Endodermal cell (in vitro differentiated cells): Measurements from ENCODE around the gene POM121C. TPM values are rescaled to one million over a fixed set of nuclear protein-coding genes. Genes with fewer than 3 reads are reported as not detected.
"Not testable (repeated sequence)": the region's sequence is repeated elsewhere in the genome, so short reads cannot be mapped to it uniquely, and the experiment has no call there.

ENCODE experiments used
- DNase-seq: peaks from one replicate; pipeline ENCODE4 v3.0.0-alpha.2; 2017
- H3K27ac ChIP-seq: 2 replicates; pipeline ENCODE4 v1.5.1; 2013; ENCODE audit warnings: mild to moderate bottlenecking, low read depth, low read length, moderate library complexity
- H3K27me3 ChIP-seq: 2 replicates; pipeline ENCODE4 v1.6.1; 2013; ENCODE audit warnings: mild to moderate bottlenecking, low read length, moderate library complexity; ENCODE audit not compliant: insufficient read depth, control insufficient read depth, poor library complexity, severe bottlenecking
- H3K36me3 ChIP-seq: 2 replicates; pipeline ENCODE4 v1.7.0; 2013; ENCODE audit warnings: mild to moderate bottlenecking, low read length, moderate library complexity; ENCODE audit not compliant: control insufficient read depth, insufficient read depth
- H3K4me1 ChIP-seq: one replicate; pipeline ENCODE4 v1.7.0; 2013; ENCODE audit warnings: low read length; ENCODE audit not compliant: control insufficient read depth, insufficient read depth
- H3K4me3 ChIP-seq: 2 replicates; pipeline ENCODE4 v1.5.1; 2013; ENCODE audit warnings: mild to moderate bottlenecking, low read length, moderate library complexity
- H3K9ac ChIP-seq: 2 replicates; pipeline ENCODE4 v1.6.1; 2013; ENCODE audit warnings: mild to moderate bottlenecking, low read length, moderate library complexity; ENCODE audit not compliant: poor library complexity, severe bottlenecking; ENCODE audit errors: extremely low read depth
- H3K9me3 ChIP-seq: 2 replicates; pipeline ENCODE4 v1.6.1; 2013; ENCODE audit warnings: mild to moderate bottlenecking, low read length, moderate library complexity; ENCODE audit not compliant: control insufficient read depth
- H3K27ac Mint-ChIP-seq: 2 replicates; pipeline ENCODE4 v1.8.0; 2020; ENCODE audit warnings: mixed read lengths
- H3K27me3 Mint-ChIP-seq: 2 replicates; pipeline ENCODE4 v1.8.0; 2021; ENCODE audit warnings: mild to moderate bottlenecking, mixed read lengths; ENCODE audit not compliant: insufficient read depth
- H3K36me3 Mint-ChIP-seq: 2 replicates; pipeline ENCODE4 v1.8.0; 2020; ENCODE audit warnings: low read depth, mixed read lengths
- H3K4me1 Mint-ChIP-seq: 2 replicates; pipeline ENCODE4 v1.8.0; 2020; ENCODE audit warnings: mixed read lengths
- H3K4me3 Mint-ChIP-seq: 2 replicates; pipeline ENCODE4 v1.8.0; 2020; ENCODE audit warnings: mild to moderate bottlenecking, moderate library complexity, mixed read lengths
- H3K9me3 Mint-ChIP-seq: 2 replicates; pipeline ENCODE4 v1.8.0; 2020; ENCODE audit warnings: mild to moderate bottlenecking, mixed read lengths
- WGBS, 2 experiments: methylation state at CpG; one replicate each; pipeline versions ENCODE4 v1.1.5 to v1.1.7; 2013; ENCODE audit warnings: missing lambda C conversion rate in 2 of 2, mixed read lengths in 1 of 2; ENCODE audit not compliant: insufficient coverage in 1 of 2, insufficient read length in 1 of 2; 5-methylcytosine and 5-hydroxymethylcytosine counted together
- total RNA-seq, 2 donors: library from RNA; stranded (reverse); fragmentation: NEBNext Ultra II Directional in 1 of 2; extraction: Animal tissue kit (Norgen Biotek cat#: 25700) in 1 of 2; gene quantifications; 2 replicates in 1 of 2; 3 replicates in 1 of 2; pipeline ENCODE4 v1.2.1, GENCODE V29; 2021

POM121C gene
- total RNA-seq, 2 donors from 2014 or later = 61.8 to 64.2 TPM

- DNase-seq, H3K9me3 ChIP-seq, H3K36me3 ChIP-seq, H3K36me3 Mint-ChIP-seq, H3K9ac ChIP-seq, H3K4me1 Mint-ChIP-seq, H3K4me1 ChIP-seq, H3K4me3 ChIP-seq, H3K27ac ChIP-seq, H3K4me3 Mint-ChIP-seq, H3K9me3 Mint-ChIP-seq, H3K27ac Mint-ChIP-seq, H3K27me3 Mint-ChIP-seq, H3K27me3 ChIP-seq: not testable (repeated sequence)
- WGBS, 2 experiments = 95% methylated on average over 8 of the region's 34 CpGs; no CpG with 5 or more reads in 1 of the 2 experiments
Observed at GRCh38 chr7:75395329-75395728, 90.8 kb downstream of the POM121C start, which contains the start of gene TRIM73. Gene TRIM73, plus strand, starts transcription at chr7:75395629. Its CDS starts 3,305 bp downstream, at chr7:75398934.

- H3K9me3 Mint-ChIP-seq, H3K9ac ChIP-seq, H3K27ac Mint-ChIP-seq, H3K27me3 ChIP-seq, H3K4me3 Mint-ChIP-seq, H3K9me3 ChIP-seq, H3K36me3 ChIP-seq, H3K4me1 Mint-ChIP-seq, DNase-seq, H3K27ac ChIP-seq, H3K4me1 ChIP-seq, H3K27me3 Mint-ChIP-seq, H3K36me3 Mint-ChIP-seq, H3K4me3 ChIP-seq: not testable (repeated sequence)
- no CpG with 5 or more reads among the region's 6 CpGs for WGBS, 2 experiments
Observed at GRCh38 chr7:75393194-75393593, 92.9 kb downstream of the POM121C start.

- not testable (repeated sequence) for H3K27me3 ChIP-seq, H3K9ac ChIP-seq, H3K9me3 ChIP-seq, H3K4me3 Mint-ChIP-seq, H3K4me1 ChIP-seq, H3K9me3 Mint-ChIP-seq, H3K27me3 Mint-ChIP-seq, H3K36me3 Mint-ChIP-seq, H3K4me1 Mint-ChIP-seq, H3K4me3 ChIP-seq, H3K36me3 ChIP-seq, H3K27ac Mint-ChIP-seq, DNase-seq, H3K27ac ChIP-seq
- WGBS, 2 experiments = no CpG with 5 or more reads among the region's 17 CpGs
Observed at GRCh38 chr7:75374519-75375317, 111.4 kb downstream of the POM121C start.

GRCh38 chr7:75374144-75374518 lies 112.0 kb downstream of the POM121C start:
- not testable (repeated sequence) for H3K4me3 ChIP-seq, H3K36me3 ChIP-seq, H3K9me3 Mint-ChIP-seq, H3K9me3 ChIP-seq, H3K4me1 ChIP-seq, H3K4me3 Mint-ChIP-seq, H3K36me3 Mint-ChIP-seq, H3K27ac ChIP-seq, H3K4me1 Mint-ChIP-seq, DNase-seq, H3K9ac ChIP-seq, H3K27ac Mint-ChIP-seq, H3K27me3 Mint-ChIP-seq, H3K27me3 ChIP-seq
- WGBS, 2 experiments = no CpG with 5 or more reads among the region's 4 CpGs

- not testable (repeated sequence) for H3K27me3 ChIP-seq, H3K4me3 Mint-ChIP-seq, H3K27me3 Mint-ChIP-seq, H3K4me1 ChIP-seq, H3K27ac Mint-ChIP-seq, H3K9ac ChIP-seq, H3K4me1 Mint-ChIP-seq, H3K9me3 Mint-ChIP-seq, H3K9me3 ChIP-seq, H3K27ac ChIP-seq, H3K4me3 ChIP-seq, H3K36me3 ChIP-seq, DNase-seq, H3K36me3 Mint-ChIP-seq
- WGBS, 2 experiments = no CpG with 5 or more reads among the region's 9 CpGs
Observed at GRCh38 chr7:75367313-75367712, 118.8 kb downstream of the POM121C start.

Other genes with a start within 250 kb of the POM121C start
- gene TRIM73, start 90.7 kb downstream of the POM121C start, total RNA-seq = 1 to 10 TPM; 2.9 to 5.6 TPM
- gene SPDYE5, start 6.0 kb upstream of the POM121C start, total RNA-seq = not detected